Esophagus squamous epithelium (tissue), 4 donors: ENCODE measurements around the gene SLC10A7.

Experiments used
- CTCF ChIP-seq, 6 experiments: fragments of 450-650 bp in 4 of 6; fragments of 200-600 bp in 2 of 6; sonication (generic) in 2 of 6; IDR thresholded peaks; one replicate each; pipeline ENCODE4 v1.5.1; 2016 to 2019; ENCODE audit warnings: antibody characterized with exemption in 6 of 6, mild to moderate bottlenecking in 4 of 6, moderate library complexity in 4 of 6
- POLR2A ChIP-seq, 4 donors: fragments of 450-650 bp; IDR thresholded peaks; one replicate each; pipeline ENCODE4 v1.6.1; 2017; ENCODE audit warnings: antibody characterized with exemption in 4 of 4, mild to moderate bottlenecking in 4 of 4, moderate library complexity in 3 of 4

- TF ChIP-seq POLR2A (IDR thresholded peaks at IDR 0.05): no peak
- no peak for TF ChIP-seq CTCF (IDR thresholded peaks at IDR 0.05)
These were observed 35.2 kb downstream of the SLC10A7 start for GRCh38 chr4:146486565-146486964.
